HG02870 (cell line): Measurements from ENCODE around the gene MCTP2.

Experiments
- ATAC-seq: cut with Tn5 transposase; IDR thresholded peaks from one replicate; pipeline ENCODE4 v1.9.1; 2021; ENCODE audit warnings: mild to moderate bottlenecking, moderate library complexity; ENCODE audit not compliant: unreplicated experiment

Gene MCTP2

DNA sequence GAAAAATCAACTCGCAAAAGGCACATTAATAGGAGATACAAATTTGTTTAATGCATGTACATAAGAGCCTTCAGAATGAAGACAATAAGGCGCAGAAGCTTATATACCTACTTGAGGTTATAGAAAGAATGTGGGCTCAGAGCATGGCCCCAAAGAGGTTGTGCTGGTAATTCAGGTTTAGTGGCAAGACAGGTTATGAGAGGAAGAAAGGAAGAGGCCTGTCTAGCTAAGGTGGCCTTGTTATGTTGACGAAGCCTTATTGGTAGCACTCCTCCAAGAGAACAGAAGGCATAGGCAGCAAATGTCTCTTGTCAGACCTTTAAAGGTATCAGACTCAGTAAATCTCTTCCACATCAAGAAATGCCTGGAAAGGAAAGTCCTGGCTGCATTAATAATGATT is 290.8 kb downstream of the MCTP2 start:
- no peak for ATAC-seq

DNA sequence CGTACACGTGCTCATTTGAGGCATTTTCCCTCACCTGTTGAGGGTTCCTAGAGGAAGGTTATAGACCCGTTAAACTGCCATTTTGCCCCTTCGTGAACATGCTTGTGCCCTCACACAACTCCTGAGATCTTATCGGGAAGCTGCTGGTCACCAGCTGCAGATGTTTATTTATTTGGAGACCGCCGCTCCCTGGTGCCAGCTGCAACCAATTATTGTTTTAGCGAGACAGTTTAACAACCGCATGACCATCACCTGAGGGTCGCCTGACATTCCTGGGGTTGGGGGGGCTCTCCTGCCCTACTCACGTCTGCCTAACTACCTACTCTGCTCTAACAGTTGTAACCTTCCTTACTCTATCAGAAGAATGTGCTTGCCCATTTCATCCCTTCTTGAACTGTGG is 292.5 kb downstream of the MCTP2 start:
- no peak for ATAC-seq

DNA sequence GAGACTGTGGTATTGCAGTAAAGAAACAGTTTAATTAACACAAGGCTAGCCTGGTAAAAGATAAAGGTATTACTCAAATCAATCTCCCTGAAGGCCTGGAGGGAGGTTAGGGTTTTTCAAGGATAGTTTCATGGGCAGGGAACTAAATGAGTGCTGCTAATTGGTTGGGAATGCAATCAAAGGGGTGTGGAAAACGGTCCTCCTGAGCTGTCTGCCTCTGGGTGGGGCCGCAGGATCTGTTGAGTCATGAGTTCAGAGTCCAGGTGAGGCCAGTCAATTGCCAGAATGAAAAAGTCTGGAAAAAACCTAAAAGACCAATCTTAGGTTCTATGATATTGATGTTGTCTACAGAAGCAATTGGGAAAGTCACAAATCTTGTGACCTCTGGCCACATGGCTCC is 293.2 kb downstream of the MCTP2 start:
- no peak for ATAC-seq

DNA sequence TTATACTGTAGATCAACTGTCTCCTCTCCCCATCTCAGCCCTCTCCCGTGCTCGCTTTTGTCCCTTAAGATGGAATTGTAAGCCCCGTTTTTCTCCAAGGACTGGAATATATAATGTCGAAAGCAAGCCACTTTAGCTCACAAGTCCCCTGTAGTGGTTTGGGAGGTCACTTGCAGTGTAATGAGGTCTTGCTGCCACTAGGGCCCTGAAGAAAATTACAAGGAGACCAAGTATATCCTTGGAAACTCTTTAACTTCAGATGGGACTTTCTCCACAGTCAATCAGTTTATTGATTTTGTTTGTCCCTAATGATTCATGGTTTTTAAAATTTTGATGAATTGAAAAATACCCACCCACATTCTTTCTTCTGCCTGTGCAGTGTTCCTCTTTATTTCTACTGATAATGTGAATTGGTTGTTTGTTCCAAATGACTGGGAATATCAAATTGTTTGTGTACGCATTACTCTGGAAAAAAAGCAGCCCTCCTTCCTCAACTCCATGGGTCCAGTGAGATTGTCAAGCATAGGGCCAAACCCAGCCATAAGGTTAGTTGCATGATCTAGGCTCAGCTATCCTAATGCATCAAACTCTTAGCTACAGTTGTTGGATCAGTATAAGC is 294.8 kb downstream of the MCTP2 start:
- ATAC-seq = no peak

DNA sequence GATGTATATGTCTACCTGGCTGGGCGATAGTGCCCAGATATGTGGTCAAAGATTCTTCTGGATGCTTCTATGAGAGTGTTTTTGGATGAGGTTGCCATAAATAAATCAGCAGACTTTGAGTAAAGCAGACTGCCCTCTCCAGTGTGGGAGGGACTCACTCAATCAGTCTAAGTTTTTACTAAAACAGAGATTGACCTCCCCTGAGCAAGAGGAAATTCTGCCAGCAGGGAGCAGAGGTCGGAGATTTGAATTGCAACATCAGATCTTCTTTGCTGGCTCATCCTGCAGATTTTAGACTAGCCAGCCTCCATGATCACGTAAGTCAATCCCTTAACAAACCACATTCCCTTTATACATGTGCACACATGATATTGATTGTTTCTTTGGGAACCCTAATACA is 300.9 kb downstream of the MCTP2 start:
- ATAC-seq = no peak
